ENCODE results near the gene UBAP1L.
A peak's percentile ranks its signal among the peaks of the same experiment; 100 is the strongest.
"Not testable (repeated sequence)": the region's sequence is repeated elsewhere in the genome, so short reads cannot be mapped to it uniquely, and the experiment has no call there.

UBAP1L gene

DNA sequence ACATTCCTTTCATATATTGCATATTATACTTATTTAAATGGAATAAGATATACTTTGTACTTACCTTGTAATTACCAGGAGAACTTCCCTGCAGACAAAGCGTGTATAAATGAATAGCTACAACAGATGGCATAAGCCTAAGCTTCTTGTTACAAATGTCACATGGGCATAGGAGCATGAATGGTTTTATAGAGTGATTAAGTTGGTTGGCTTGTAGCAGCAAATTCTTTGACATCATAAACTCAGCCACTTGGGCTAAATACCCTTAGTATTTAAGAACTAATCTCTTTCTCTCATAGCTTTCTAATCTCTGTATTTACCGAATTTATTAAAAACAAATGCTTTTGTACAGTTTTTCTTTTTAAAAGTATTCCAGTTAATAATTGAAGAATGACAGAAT lies at the start of gene UBAP1L:
Gene UBAP1L (minus strand): TSS at position 115 of the 400 bp plus-strand sequence. CDS start 8,985 bp downstream, outside the sequence.
- DNase-seq (ENCODE audit: low spot score in 2 of 2) (no peak), ATAC-seq (replicated peaks; ENCODE audit: extremely low read depth, poor library complexity, severe bottlenecking) (no peak)
- no peak within 1 kb of the TSS for H3K27ac Mint-ChIP-seq (ENCODE audit: low read depth)
- no peaks in the 10 kb centered on the region for H3K9me3 Mint-ChIP-seq
- no peaks in the 10 kb centered on the region for H3K27me3 Mint-ChIP-seq
- peaks cover 7% of the 10 kb centered on the region for H3K4me1 Mint-ChIP-seq
- peaks cover 46% of the 10 kb centered on the region for H3K36me3 Mint-ChIP-seq (ENCODE audit: insufficient read depth)
- H3K4me3 Mint-ChIP-seq = no peak within 1 kb of the TSS

DNA sequence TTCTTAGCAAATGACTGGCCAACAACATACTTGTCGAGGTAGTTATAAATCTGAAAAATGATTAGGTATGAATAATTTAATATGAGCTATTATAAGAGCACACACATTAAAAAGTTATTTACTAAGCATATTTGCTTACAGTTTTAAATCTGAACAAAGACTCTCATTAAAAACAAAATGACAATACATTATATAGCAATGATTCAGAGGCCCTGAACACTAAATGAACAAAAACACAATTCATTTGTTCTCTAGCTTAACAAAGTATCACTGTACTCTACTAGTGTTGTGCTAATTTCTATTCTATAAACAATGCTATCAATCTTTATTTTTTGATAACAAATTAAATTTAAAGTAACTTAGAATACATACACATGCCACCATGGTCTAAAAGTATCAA lies 49.1 kb upstream of the UBAP1L start:
- ATAC-seq (replicated peaks; ENCODE audit: extremely low read depth, poor library complexity, severe bottlenecking) (no peak), DNase-seq (ENCODE audit: low spot score in 2 of 2) (no peak)
- Mint-ChIP-seq H3K4me3 (no peak overlapping the region), H3K9me3 (no peaks in the 10 kb centered on the region), H3K27me3 (no peaks in the 10 kb centered on the region), H3K4me1 (peaks cover 6% of the 10 kb centered on the region), H3K27ac (ENCODE audit: low read depth) (no peak overlapping the region), H3K36me3 (ENCODE audit: insufficient read depth) (peaks cover 46% of the 10 kb centered on the region)

DNA sequence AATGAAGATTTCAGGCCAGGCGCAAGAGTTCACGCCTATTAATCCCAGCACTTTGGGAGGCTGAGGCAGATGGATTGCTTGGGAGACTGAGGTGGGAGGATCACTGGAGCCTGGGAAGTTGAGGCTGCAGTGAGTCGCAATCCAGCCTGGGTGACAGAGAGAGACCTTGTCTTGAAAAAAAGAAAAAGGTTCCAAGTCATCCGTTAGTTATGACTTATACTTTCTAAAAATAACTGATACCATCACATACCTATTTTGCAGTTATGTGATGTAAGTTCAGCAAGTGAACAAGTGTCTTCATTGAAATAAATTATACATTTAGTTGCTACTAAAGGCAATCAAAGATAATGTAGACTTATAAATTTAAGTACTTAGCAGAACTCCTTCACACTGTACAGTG lies 48.0 kb upstream of the UBAP1L start:
- no peaks in the 10 kb centered on the region for H3K27me3 Mint-ChIP-seq
- DNase-seq (ENCODE audit: low spot score in 2 of 2) (no peak), ATAC-seq (replicated peaks; ENCODE audit: extremely low read depth, poor library complexity, severe bottlenecking) (no peak)
- peaks cover 6% of the 10 kb centered on the region for H3K4me1 Mint-ChIP-seq
- peaks cover 43% of the 10 kb centered on the region for H3K36me3 Mint-ChIP-seq (ENCODE audit: insufficient read depth)
- H3K4me3 Mint-ChIP-seq = no peak overlapping the region
- no peaks in the 10 kb centered on the region for H3K9me3 Mint-ChIP-seq
- H3K27ac Mint-ChIP-seq (ENCODE audit: low read depth) = peak overlapping the region; percentile 4

DNA sequence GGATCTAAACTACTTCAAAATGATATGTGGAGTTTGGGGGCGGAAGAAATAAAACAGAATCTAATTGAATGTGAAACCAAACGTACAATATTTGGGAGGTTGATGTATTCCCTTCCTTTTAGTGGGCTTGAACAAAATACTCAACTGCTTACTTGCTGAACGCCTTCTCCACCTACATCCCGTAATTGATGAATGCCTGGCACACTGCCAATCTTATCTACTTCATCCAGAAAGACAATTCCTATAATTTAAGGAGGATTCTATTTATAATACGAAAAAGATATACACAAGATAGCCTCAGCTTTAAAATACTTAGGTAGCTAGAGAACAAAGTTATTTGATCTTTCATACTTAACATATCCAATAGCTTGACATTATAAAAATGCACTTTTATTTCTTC lies 41.7 kb upstream of the UBAP1L start:
- Mint-ChIP-seq H3K27ac (ENCODE audit: low read depth) (no peak overlapping the region), H3K9me3 (no peaks in the 10 kb centered on the region), H3K4me1 (no peaks in the 10 kb centered on the region), H3K36me3 (ENCODE audit: insufficient read depth) (peaks cover 58% of the 10 kb centered on the region), H3K4me3 (no peak overlapping the region), H3K27me3 (no peaks in the 10 kb centered on the region)
- no peak for ATAC-seq (replicated peaks; ENCODE audit: extremely low read depth, poor library complexity, severe bottlenecking)
- DNase-seq (ENCODE audit: low spot score in 2 of 2) = no peak

DNA sequence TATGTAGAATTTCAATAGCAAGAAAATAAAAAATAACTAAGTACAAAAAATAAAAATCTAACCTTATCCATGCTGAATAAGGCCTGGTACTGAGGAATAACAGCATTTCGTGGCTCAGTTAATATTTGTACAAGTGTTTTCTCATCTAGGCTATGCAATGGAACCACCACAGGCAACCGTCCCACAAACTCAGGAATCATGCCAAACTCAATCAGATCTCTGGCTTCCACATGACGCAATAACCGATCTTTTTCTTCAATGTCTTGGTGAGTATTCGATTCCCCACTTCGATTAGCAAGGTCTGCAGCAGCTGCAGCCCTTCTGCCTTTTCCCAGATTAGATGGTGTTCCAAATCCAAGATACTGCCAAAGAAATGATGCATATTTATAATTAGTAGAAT lies 39.7 kb upstream of the UBAP1L start:
- peaks cover 61% of the 10 kb centered on the region for H3K36me3 Mint-ChIP-seq (ENCODE audit: insufficient read depth)
- H3K4me3 Mint-ChIP-seq = no peak overlapping the region
- no peak overlapping the region for H3K27ac Mint-ChIP-seq (ENCODE audit: low read depth)
- H3K9me3 Mint-ChIP-seq = no peaks in the 10 kb centered on the region
- no peak for DNase-seq (ENCODE audit: low spot score in 2 of 2)
- no peak for ATAC-seq (replicated peaks; ENCODE audit: extremely low read depth, poor library complexity, severe bottlenecking)
- no peaks in the 10 kb centered on the region for H3K27me3 Mint-ChIP-seq
- H3K4me1 Mint-ChIP-seq = no peaks in the 10 kb centered on the region

DNA sequence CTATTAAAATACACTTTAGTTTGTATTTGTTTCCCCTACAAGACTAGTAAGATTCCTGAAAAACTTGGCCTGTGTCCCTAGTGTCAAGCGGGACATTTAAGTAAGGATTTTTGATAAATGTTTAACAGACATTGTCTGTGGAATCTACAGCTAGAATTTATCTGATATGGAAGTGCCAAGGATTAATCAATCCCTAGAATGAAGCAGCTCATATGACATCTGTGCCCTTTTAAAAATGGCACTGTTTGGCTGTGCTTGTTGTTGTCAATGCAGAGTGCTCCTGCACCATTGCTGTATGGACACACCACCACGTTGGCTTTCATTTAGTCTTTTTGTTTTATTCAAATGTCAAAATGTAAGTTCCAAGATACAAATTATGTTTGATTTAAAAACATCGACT lies 32.9 kb upstream of the UBAP1L start:
- no peaks in the 10 kb centered on the region for H3K4me1 Mint-ChIP-seq
- no peaks in the 10 kb centered on the region for H3K9me3 Mint-ChIP-seq
- no peak overlapping the region for H3K4me3 Mint-ChIP-seq
- H3K27me3 Mint-ChIP-seq = no peaks in the 10 kb centered on the region
- no peak for DNase-seq (ENCODE audit: low spot score in 2 of 2)
- H3K27ac Mint-ChIP-seq (ENCODE audit: low read depth) = no peak overlapping the region
- H3K36me3 Mint-ChIP-seq (ENCODE audit: insufficient read depth) = peaks cover 30% of the 10 kb centered on the region
- no peak for ATAC-seq (replicated peaks; ENCODE audit: extremely low read depth, poor library complexity, severe bottlenecking)

DNA sequence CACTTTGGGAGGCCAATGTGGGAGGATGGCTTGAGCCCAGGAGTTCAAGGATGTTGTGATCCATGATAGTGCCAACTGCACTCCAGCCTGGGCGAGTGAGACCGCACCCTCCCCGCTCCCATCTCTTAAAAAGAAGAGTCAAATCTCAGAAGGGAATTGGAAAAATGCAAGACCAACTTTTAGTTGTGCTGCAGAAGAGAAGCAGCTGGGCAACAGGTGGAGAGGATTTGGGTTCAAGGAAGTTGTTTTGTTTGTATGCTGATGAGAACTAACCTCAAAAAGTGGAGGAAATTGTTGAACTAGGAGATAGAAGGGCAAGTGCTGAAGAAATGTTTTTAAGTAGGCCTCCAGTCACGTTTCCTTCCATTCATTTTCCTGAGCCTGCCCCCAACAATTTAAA lies 31.4 kb upstream of the UBAP1L start:
- Mint-ChIP-seq H3K27me3 (no peaks in the 10 kb centered on the region), H3K4me3 (no peak overlapping the region), H3K27ac (ENCODE audit: low read depth) (no peak overlapping the region), H3K9me3 (no peaks in the 10 kb centered on the region), H3K4me1 (no peaks in the 10 kb centered on the region), H3K36me3 (ENCODE audit: insufficient read depth) (peaks cover 18% of the 10 kb centered on the region)
- DNase-seq (ENCODE audit: low spot score in 2 of 2) = no peak
- no peak for ATAC-seq (replicated peaks; ENCODE audit: extremely low read depth, poor library complexity, severe bottlenecking)

DNA sequence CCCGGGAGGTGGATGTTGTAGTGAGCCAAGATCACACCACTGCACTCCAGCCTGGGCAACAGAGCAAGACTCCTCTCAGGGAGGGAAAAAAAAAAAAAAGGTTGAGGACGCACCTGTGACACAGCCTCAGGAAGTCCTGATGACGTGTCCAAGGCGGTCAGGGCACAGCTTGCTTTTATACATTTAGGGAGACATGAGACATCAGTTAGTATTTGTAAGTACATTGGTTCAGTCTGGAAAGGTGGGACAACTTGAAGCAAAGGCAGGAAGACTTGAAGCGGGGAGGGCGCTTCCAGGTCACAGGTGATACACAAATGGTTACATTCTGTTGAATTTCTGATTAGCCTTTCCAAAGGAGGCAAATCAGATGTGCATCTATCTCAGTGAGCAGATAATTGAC lies 23.6 kb upstream of the UBAP1L start:
- ATAC-seq (replicated peaks; ENCODE audit: extremely low read depth, poor library complexity, severe bottlenecking); H3K27me3 Mint-ChIP-seq; H3K9me3 Mint-ChIP-seq; H3K4me1 Mint-ChIP-seq; H3K4me3 Mint-ChIP-seq; H3K36me3 Mint-ChIP-seq (ENCODE audit: insufficient read depth); DNase-seq (ENCODE audit: low spot score in 2 of 2); H3K27ac Mint-ChIP-seq (ENCODE audit: low read depth): not testable (repeated sequence)

DNA sequence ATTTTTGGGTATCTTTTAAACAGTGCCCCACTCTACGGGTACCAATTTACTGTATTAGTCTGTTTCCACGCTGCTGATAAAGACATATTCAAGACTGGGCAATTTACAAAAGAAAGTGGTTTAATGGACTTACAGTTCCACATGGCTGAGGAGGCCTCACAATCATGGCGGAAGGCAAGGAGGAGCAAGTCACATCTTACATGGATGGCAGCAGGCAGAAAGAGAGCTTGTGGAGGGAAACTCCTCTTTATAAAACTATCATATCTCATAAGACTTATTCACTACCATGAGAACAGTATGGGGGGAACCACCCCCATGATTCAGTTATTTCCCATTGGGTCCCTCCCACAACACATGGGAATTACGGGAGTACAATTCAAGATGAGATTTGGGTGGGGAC lies 22.9 kb upstream of the UBAP1L start:
- not testable (repeated sequence) for H3K4me1 Mint-ChIP-seq; H3K4me3 Mint-ChIP-seq; H3K9me3 Mint-ChIP-seq; ATAC-seq (replicated peaks; ENCODE audit: extremely low read depth, poor library complexity, severe bottlenecking); H3K36me3 Mint-ChIP-seq (ENCODE audit: insufficient read depth); DNase-seq (ENCODE audit: low spot score in 2 of 2); H3K27ac Mint-ChIP-seq (ENCODE audit: low read depth); H3K27me3 Mint-ChIP-seq

DNA sequence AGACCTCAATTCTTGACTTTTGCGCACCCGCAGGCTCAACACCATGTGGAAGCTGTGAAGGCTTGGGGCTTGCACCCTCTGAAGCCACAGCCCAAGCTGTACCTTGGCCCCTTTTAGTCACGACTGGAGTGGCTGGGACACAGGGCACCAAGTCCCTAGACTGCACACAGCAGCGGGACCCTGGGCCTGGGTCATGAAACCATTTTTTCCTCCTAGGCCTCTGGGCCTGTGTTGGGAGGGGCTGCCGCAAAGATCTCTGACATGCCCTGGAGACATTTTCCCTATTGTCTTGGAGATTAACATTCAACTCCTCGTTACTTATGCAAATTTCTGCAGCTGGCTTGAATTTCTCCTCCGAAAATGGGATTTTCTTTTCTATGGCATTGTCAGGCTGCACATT lies 22.1 kb upstream of the UBAP1L start:
- ATAC-seq (replicated peaks; ENCODE audit: extremely low read depth, poor library complexity, severe bottlenecking); H3K4me3 Mint-ChIP-seq; H3K27me3 Mint-ChIP-seq; H3K9me3 Mint-ChIP-seq; DNase-seq (ENCODE audit: low spot score in 2 of 2); H3K27ac Mint-ChIP-seq (ENCODE audit: low read depth): not testable (repeated sequence)
- Mint-ChIP-seq H3K4me1 (peaks cover 13% of the 10 kb centered on the region), H3K36me3 (ENCODE audit: insufficient read depth) (peaks cover 10% of the 10 kb centered on the region)

DNA sequence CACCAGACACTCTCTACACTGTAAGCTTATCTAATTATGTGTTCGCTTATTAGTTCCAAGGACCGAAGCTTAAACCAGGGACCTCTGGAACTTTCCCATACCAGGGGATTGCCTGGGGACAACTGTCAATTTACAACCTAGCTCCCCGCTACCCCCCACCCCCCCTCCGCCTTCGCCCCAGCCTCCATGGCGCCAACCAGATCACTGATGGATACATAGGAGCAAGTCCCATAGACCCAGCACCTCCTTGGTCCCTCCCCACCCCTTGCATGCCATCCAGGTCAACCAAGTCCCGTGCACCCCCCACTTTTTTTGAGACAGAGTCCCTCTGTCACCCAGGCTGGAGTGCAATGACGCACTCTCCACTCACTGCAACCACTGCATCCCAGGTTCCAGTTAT lies 19.5 kb upstream of the UBAP1L start:
- Mint-ChIP-seq H3K27ac (ENCODE audit: low read depth) (peak overlapping the region; percentile 91), H3K4me3 (peak overlapping the region; percentile 89), H3K9me3 (no peaks in the 10 kb centered on the region), H3K36me3 (ENCODE audit: insufficient read depth) (peaks cover 12% of the 10 kb centered on the region), H3K27me3 (no peaks in the 10 kb centered on the region), H3K4me1 (peaks cover 28% of the 10 kb centered on the region)
- DNase-seq (ENCODE audit: low spot score in 2 of 2) (no peak), ATAC-seq (replicated peaks; ENCODE audit: extremely low read depth, poor library complexity, severe bottlenecking) (no peak)

DNA sequence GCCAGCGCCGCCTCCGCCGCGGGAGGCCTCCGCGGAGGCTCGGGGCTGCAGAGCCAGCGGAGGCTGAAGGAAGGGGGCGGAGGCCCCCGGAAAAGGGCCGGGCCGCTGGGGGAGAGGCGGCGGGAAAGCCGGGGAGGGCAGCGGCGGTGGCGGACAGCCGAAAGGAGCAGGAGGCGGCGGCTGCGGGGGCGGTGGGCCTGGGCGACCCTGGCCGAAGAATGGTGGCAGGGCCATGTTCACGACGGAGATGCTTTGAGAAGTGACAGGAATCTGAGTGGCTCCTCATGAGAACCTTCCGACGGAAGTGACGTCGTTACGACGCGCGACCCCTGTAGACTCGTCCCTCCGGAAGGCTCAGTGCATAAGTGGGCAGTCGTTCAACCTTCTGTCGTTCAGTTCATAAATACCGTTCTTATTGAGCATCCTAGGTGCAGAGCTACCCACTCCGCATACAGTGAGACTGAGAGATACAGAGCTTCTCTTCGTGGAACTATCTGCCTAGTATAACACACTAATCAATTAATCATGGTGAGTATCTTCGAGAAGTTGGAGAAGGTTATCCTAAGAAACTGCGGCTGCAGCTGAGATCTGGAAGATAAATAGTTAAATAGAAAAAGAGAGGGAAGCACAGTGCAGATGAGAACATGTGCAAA lies 18.7 kb upstream of the UBAP1L start, which contains the start of gene PDCD7:
Gene PDCD7 (minus strand): TSS at position 261 of the 653 bp plus-strand sequence. CDS start 27 bp downstream, at position 234.
- peaks cover 18% of the 10 kb centered on the region for H3K36me3 Mint-ChIP-seq (ENCODE audit: insufficient read depth)
- H3K27ac Mint-ChIP-seq (ENCODE audit: low read depth) = peak within 1 kb of the TSS; percentile 91
- H3K4me3 Mint-ChIP-seq = peak within 1 kb of the TSS; percentile 89
- no peaks in the 10 kb centered on the region for H3K9me3 Mint-ChIP-seq
- ATAC-seq (replicated peaks; ENCODE audit: extremely low read depth, poor library complexity, severe bottlenecking) = peak; percentile 97
- H3K4me1 Mint-ChIP-seq = peaks cover 33% of the 10 kb centered on the region
- DNase-seq (ENCODE audit: low spot score in 2 of 2) = peak; percentile 60 to 74
- no peaks in the 10 kb centered on the region for H3K27me3 Mint-ChIP-seq

DNA sequence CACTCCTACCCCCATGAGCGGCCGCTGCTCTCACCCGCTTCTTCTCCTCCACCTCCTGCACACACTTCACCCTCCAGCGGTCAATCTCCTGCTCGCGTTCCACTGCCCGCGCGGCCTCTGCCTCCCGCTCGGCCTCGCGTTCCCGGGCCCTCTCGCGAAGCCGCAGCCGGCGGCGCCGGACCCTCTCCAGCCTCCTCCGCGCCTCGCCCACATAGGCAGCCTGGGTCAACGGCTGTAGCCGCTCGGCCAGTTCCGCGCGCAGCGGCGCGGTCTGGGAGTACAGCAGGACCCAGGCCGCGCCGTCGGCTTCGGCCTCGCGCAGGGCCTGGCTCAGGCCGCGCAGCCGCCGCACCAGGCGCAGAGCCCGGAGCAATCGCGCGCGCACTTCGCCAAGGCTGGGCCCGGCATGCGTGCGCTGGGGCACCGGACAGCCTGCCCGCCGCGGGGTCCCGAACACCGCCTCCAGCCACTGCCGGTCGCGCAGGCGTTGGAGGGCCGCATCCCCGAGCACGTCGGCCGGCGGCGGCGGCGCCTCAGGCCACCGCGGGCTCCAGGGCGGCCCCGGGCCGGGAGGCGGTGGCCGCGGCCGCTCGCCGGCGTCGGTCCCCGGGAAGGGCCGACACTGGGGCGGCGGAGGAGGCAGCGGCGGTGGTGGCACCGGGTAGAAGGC lies 18.0 kb upstream of the UBAP1L start:
- no peaks in the 10 kb centered on the region for H3K9me3 Mint-ChIP-seq
- DNase-seq (ENCODE audit: low spot score in 2 of 2) (no peak), ATAC-seq (replicated peaks; ENCODE audit: extremely low read depth, poor library complexity, severe bottlenecking) (peak; percentile 41)
- H3K36me3 Mint-ChIP-seq (ENCODE audit: insufficient read depth) = peaks cover 24% of the 10 kb centered on the region
- H3K4me3 Mint-ChIP-seq = peak overlapping the region; percentile 89
- H3K4me1 Mint-ChIP-seq = peaks cover 37% of the 10 kb centered on the region
- no peaks in the 10 kb centered on the region for H3K27me3 Mint-ChIP-seq
- peak overlapping the region; percentile 91 for H3K27ac Mint-ChIP-seq (ENCODE audit: low read depth)
